ENCODE measurements around the gene TMEM132C.
A peak's percentile ranks its signal among the peaks of the same experiment; 100 is the strongest.

TMEM132C gene

GRCh38 chr12:128336204-128337070 is 69.5 kb downstream of the TMEM132C start:
- Histone ChIP-seq H3K4me1 (ENCODE audit: control insufficient read depth in 5 of 5, insufficient read depth in 5 of 5, low read length in 5 of 5) (peaks cover 3 to 44% (median 28%) of the 10 kb centered on the region in 5 donors), H3K9me3 (ENCODE audit: control insufficient read depth in 5 of 5, low read length in 5 of 5) (no peaks in the 10 kb centered on the region), H3K27ac (ENCODE audit: low read depth, low read length) (peak overlapping the region; percentile 38), H3K4me3 (ENCODE audit: low read depth in 1 of 5, low read length in 5 of 5) (peak overlapping the region in 1 of 5 donors; percentile 19), H3K36me3 (ENCODE audit: control insufficient read depth in 5 of 5, insufficient read depth in 5 of 5, low read length in 5 of 5) (no peaks in the 10 kb centered on the region), H3K27me3 (ENCODE audit: control insufficient read depth in 5 of 5, insufficient read depth in 4 of 5, low read length in 5 of 5) (no peaks in the 10 kb centered on the region), H3K9ac (ENCODE audit: low read length in 5 of 5) (no peak overlapping the region)

GRCh38 chr12:128337071-128337345 is 70.0 kb downstream of the TMEM132C start:
- Histone ChIP-seq H3K9me3 (ENCODE audit: control insufficient read depth in 5 of 5, low read length in 5 of 5) (no peaks in the 10 kb centered on the region), H3K27me3 (ENCODE audit: control insufficient read depth in 5 of 5, insufficient read depth in 4 of 5, low read length in 5 of 5) (no peaks in the 10 kb centered on the region), H3K27ac (ENCODE audit: low read depth, low read length) (peak overlapping the region; percentile 38), H3K36me3 (ENCODE audit: control insufficient read depth in 5 of 5, insufficient read depth in 5 of 5, low read length in 5 of 5) (no peaks in the 10 kb centered on the region), H3K4me3 (ENCODE audit: low read depth in 1 of 5, low read length in 5 of 5) (peak overlapping the region in 1 of 5 donors; percentile 19), H3K4me1 (ENCODE audit: control insufficient read depth in 5 of 5, insufficient read depth in 5 of 5, low read length in 5 of 5) (peaks cover 3 to 44% (median 28%) of the 10 kb centered on the region in 5 donors), H3K9ac (ENCODE audit: low read length in 5 of 5) (no peak overlapping the region)

GRCh38 chr12:128337431-128338170 is 70.6 kb downstream of the TMEM132C start:
- H3K27me3 ChIP-seq (ENCODE audit: control insufficient read depth in 5 of 5, insufficient read depth in 4 of 5, low read length in 5 of 5) = no peaks in the 10 kb centered on the region
- H3K4me1 ChIP-seq (ENCODE audit: control insufficient read depth in 5 of 5, insufficient read depth in 5 of 5, low read length in 5 of 5) = peaks cover 3 to 44% (median 28%) of the 10 kb centered on the region in 5 donors
- no peaks in the 10 kb centered on the region for H3K36me3 ChIP-seq (ENCODE audit: control insufficient read depth in 5 of 5, insufficient read depth in 5 of 5, low read length in 5 of 5)
- no peak overlapping the region for H3K9ac ChIP-seq (ENCODE audit: low read length in 5 of 5)
- no peaks in the 10 kb centered on the region for H3K9me3 ChIP-seq (ENCODE audit: control insufficient read depth in 5 of 5, low read length in 5 of 5)
- peak overlapping the region; percentile 38 for H3K27ac ChIP-seq (ENCODE audit: low read depth, low read length)
- H3K4me3 ChIP-seq (ENCODE audit: low read depth in 1 of 5, low read length in 5 of 5) = peak overlapping the region in 1 of 5 donors; percentile 19

DNA sequence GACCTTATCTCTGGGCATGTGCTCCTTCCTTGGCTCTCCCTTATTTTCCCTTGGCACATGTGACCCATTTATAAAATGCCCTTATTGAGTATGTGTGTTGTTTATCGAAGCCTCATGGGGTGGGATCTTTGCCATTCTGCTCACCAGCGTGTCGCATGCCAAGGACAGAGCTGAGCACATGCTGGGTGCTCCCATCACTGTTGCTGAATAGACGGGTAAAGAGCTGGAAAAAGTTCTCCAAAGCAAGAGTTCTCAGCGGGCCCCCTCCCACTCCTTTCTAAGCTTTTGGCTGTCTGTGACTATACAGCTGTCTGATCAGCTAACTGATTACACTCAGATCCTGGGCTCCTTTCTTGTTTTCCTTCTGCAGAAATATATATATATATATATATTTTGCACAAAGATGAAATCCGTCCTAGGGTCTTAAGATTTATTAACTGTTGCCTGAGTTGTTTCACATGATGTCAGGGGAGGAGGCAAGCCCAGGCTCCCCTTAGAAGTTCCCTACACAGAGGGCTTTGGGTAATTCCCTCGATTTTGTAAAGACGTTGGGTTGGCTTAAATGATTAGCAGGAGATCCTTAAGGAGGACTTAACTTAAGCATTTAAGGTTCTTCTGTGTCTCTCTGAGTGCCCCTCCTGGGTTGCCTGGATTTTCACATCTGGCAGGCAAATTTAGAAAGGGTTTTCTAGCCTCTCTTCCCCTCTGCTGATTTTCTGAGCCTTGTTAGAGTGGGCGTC is 71.6 kb downstream of the TMEM132C start:
- no peak overlapping the region for H3K9ac ChIP-seq (ENCODE audit: low read length in 5 of 5)
- peaks cover 3 to 44% (median 28%) of the 10 kb centered on the region in 5 donors for H3K4me1 ChIP-seq (ENCODE audit: control insufficient read depth in 5 of 5, insufficient read depth in 5 of 5, low read length in 5 of 5)
- H3K36me3 ChIP-seq (ENCODE audit: control insufficient read depth in 5 of 5, insufficient read depth in 5 of 5, low read length in 5 of 5) = no peaks in the 10 kb centered on the region
- no peaks in the 10 kb centered on the region for H3K27me3 ChIP-seq (ENCODE audit: control insufficient read depth in 5 of 5, insufficient read depth in 4 of 5, low read length in 5 of 5)
- no peaks in the 10 kb centered on the region for H3K9me3 ChIP-seq (ENCODE audit: control insufficient read depth in 5 of 5, low read length in 5 of 5)
- no peak overlapping the region for H3K27ac ChIP-seq (ENCODE audit: low read depth, low read length)
- H3K4me3 ChIP-seq (ENCODE audit: low read depth in 1 of 5, low read length in 5 of 5) = no peak overlapping the region

DNA sequence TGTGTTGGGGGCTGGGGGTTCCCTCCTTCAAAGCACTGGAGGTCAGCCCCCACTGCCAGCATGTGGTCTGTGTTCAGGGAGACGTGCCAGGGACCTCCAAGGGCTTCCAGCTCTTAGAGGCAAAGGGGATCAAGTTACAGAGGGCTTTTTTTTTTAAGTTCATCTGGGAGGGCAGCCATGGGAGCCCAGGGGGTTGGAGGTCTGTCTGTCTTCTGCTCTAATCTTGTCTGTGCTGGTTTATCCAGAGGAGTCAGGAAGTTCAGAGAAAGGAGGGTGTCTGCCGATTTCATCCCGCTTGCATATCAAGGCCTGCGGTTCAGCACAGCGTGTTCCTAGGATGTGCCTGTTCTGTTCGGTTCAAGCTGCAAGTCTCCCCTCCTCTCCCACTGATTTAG is 72.2 kb downstream of the TMEM132C start:
- Histone ChIP-seq H3K9ac (ENCODE audit: low read length in 5 of 5) (no peak overlapping the region), H3K27me3 (ENCODE audit: control insufficient read depth in 5 of 5, insufficient read depth in 4 of 5, low read length in 5 of 5) (no peaks in the 10 kb centered on the region), H3K4me3 (ENCODE audit: low read depth in 1 of 5, low read length in 5 of 5) (no peak overlapping the region), H3K9me3 (ENCODE audit: control insufficient read depth in 5 of 5, low read length in 5 of 5) (no peaks in the 10 kb centered on the region), H3K36me3 (ENCODE audit: control insufficient read depth in 5 of 5, insufficient read depth in 5 of 5, low read length in 5 of 5) (no peaks in the 10 kb centered on the region), H3K4me1 (ENCODE audit: control insufficient read depth in 5 of 5, insufficient read depth in 5 of 5, low read length in 5 of 5) (peaks cover 3 to 44% (median 28%) of the 10 kb centered on the region in 5 donors), H3K27ac (ENCODE audit: low read depth, low read length) (no peak overlapping the region)

GRCh38 chr12:128339631-128340030 is 72.7 kb downstream of the TMEM132C start:
- H3K9ac ChIP-seq (ENCODE audit: low read length in 5 of 5) = no peak overlapping the region
- no peaks in the 10 kb centered on the region for H3K27me3 ChIP-seq (ENCODE audit: control insufficient read depth in 5 of 5, insufficient read depth in 4 of 5, low read length in 5 of 5)
- H3K27ac ChIP-seq (ENCODE audit: low read depth, low read length) = no peak overlapping the region
- no peaks in the 10 kb centered on the region for H3K9me3 ChIP-seq (ENCODE audit: control insufficient read depth in 5 of 5, low read length in 5 of 5)
- H3K4me3 ChIP-seq (ENCODE audit: low read depth in 1 of 5, low read length in 5 of 5) = no peak overlapping the region
- no peaks in the 10 kb centered on the region for H3K36me3 ChIP-seq (ENCODE audit: control insufficient read depth in 5 of 5, insufficient read depth in 5 of 5, low read length in 5 of 5)
- peaks cover 3 to 44% (median 28%) of the 10 kb centered on the region in 5 donors for H3K4me1 ChIP-seq (ENCODE audit: control insufficient read depth in 5 of 5, insufficient read depth in 5 of 5, low read length in 5 of 5)

DNA sequence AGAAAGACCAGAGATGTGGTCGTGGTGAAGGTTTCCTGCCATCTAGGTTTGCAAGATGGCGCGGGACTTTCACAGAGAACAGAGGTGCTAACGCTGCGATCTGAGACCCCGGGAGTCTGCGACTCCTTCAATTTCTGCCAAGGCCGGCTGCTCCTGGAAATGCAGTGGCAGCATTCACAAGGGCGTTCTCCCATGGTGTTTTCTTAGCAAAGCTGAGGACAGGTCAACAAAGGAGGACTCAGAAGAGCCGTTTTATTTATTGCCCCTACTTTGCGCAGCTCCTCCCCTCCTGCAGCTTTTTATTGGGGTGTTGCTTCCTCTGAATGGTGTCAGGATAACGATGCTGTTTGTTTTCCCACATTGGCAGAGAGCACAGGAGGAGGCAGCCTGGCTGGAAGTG is 86.3 kb downstream of the TMEM132C start:
- H3K9ac ChIP-seq (ENCODE audit: low read length in 5 of 5) = no peak overlapping the region
- H3K9me3 ChIP-seq (ENCODE audit: control insufficient read depth in 5 of 5, low read length in 5 of 5) = peaks cover 0 to 8% (median 0%) of the 10 kb centered on the region in 5 donors
- H3K36me3 ChIP-seq (ENCODE audit: control insufficient read depth in 5 of 5, insufficient read depth in 5 of 5, low read length in 5 of 5) = no peaks in the 10 kb centered on the region
- H3K4me1 ChIP-seq (ENCODE audit: control insufficient read depth in 5 of 5, insufficient read depth in 5 of 5, low read length in 5 of 5) = no peaks in the 10 kb centered on the region
- H3K27ac ChIP-seq (ENCODE audit: low read depth, low read length) = no peak overlapping the region
- no peaks in the 10 kb centered on the region for H3K27me3 ChIP-seq (ENCODE audit: control insufficient read depth in 5 of 5, insufficient read depth in 4 of 5, low read length in 5 of 5)
- H3K4me3 ChIP-seq (ENCODE audit: low read depth in 1 of 5, low read length in 5 of 5) = no peak overlapping the region

DNA sequence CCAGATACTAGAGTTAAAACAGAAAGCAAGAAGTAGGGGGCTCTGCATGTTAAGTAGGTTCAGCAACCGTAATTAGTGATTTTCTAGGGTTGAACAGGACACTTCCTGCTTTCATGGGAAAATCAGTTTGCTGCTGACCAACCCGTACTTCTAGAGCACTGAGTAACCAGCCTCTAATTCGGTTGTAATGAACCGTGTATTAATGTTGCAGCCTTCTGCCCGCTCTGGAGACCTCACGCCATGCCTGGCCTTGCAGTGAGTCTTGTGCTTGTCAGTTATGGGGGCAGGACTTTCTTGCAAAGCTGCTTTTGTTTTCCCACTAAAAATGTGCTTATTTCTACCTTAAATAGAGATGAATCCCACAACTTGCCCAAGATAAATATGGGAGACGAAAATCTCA is 89.6 kb downstream of the TMEM132C start:
- Histone ChIP-seq H3K27me3 (ENCODE audit: control insufficient read depth in 5 of 5, insufficient read depth in 4 of 5, low read length in 5 of 5) (no peaks in the 10 kb centered on the region), H3K36me3 (ENCODE audit: control insufficient read depth in 5 of 5, insufficient read depth in 5 of 5, low read length in 5 of 5) (peaks cover 0 to 3% (median 0%) of the 10 kb centered on the region in 5 donors)

GRCh38 chr12:128361400-128361995 is 94.5 kb downstream of the TMEM132C start:
- Histone ChIP-seq H3K9ac (ENCODE audit: low read length in 5 of 5) (no peak overlapping the region), H3K9me3 (ENCODE audit: control insufficient read depth in 5 of 5, low read length in 5 of 5) (no peaks in the 10 kb centered on the region), H3K27me3 (ENCODE audit: control insufficient read depth in 5 of 5, insufficient read depth in 4 of 5, low read length in 5 of 5) (peaks cover 0 to 4% (median 0%) of the 10 kb centered on the region in 5 donors), H3K4me3 (ENCODE audit: low read depth in 1 of 5, low read length in 5 of 5) (no peak overlapping the region), H3K4me1 (ENCODE audit: control insufficient read depth in 5 of 5, insufficient read depth in 5 of 5, low read length in 5 of 5) (peaks cover 0 to 18% (median 15%) of the 10 kb centered on the region in 5 donors), H3K27ac (ENCODE audit: low read depth, low read length) (no peak overlapping the region), H3K36me3 (ENCODE audit: control insufficient read depth in 5 of 5, insufficient read depth in 5 of 5, low read length in 5 of 5) (peaks cover 0 to 3% (median 0%) of the 10 kb centered on the region in 5 donors)

More for the DNA sequence above, 89.6 kb downstream of the TMEM132C start:
- H3K27ac ChIP-seq (ENCODE audit: low read depth, low read length) = no peak overlapping the region
- H3K9ac ChIP-seq (ENCODE audit: low read length in 5 of 5) = no peak overlapping the region
- H3K4me1 ChIP-seq (ENCODE audit: control insufficient read depth in 5 of 5, insufficient read depth in 5 of 5, low read length in 5 of 5) = no peaks in the 10 kb centered on the region
- H3K4me3 ChIP-seq (ENCODE audit: low read depth in 1 of 5, low read length in 5 of 5) = no peak overlapping the region
- H3K9me3 ChIP-seq (ENCODE audit: control insufficient read depth in 5 of 5, low read length in 5 of 5) = peaks cover 0 to 6% (median 0%) of the 10 kb centered on the region in 5 donors
